Lower lobe of right lung (tissue), 2 donors: ENCODE data around the gene HMMR. TPM values are rescaled to one million over a fixed set of nuclear protein-coding genes. Genes with fewer than 3 reads are reported as not detected.

Experiments
- ATAC-seq, 2 donors: fragments of 200-7000 bp; cut with Tn5 transposase; one replicate each; pipeline ENCODE4 v1.9.1; 2020 to 2022; ENCODE audit warnings: mild to moderate bottlenecking in 2 of 2, moderate library complexity in 2 of 2
- DNase-seq: peaks from one replicate; pipeline ENCODE4 v3.0.0-alpha.2; 2020
- H3K27ac ChIP-seq: fragments of 200-600 bp; one replicate; pipeline ENCODE4 v1.8.0; 2022
- H3K27me3 ChIP-seq: fragments of 200-600 bp; one replicate; pipeline ENCODE4 v1.8.0; 2022; ENCODE audit warnings: low read depth
- H3K36me3 ChIP-seq: fragments of 200-600 bp; one replicate; pipeline ENCODE4 v1.8.0; 2022; ENCODE audit warnings: mild to moderate bottlenecking
- H3K4me1 ChIP-seq: fragments of 200-600 bp; one replicate; pipeline ENCODE4 v1.8.0; 2022
- H3K4me3 ChIP-seq: fragments of 200-600 bp; one replicate; pipeline ENCODE4 v1.8.0; 2022; ENCODE audit warnings: mild to moderate bottlenecking
- H3K9me3 ChIP-seq: fragments of 200-600 bp; one replicate; pipeline ENCODE4 v1.8.0; 2022
- CTCF ChIP-seq: fragments of 200-600 bp; IDR thresholded peaks from one replicate; pipeline ENCODE4 v1.8.0; 2022; ENCODE audit warnings: antibody characterized with exemption, mild to moderate bottlenecking
- intact Hi-C: fragments of 100-400 bp; cut with DNase I; formaldehyde crosslinking; loops from one replicate; pipeline ENCODE4 v1.11.0; 2022
- total RNA-seq: library from RNA; stranded (reverse); fragmentation: NEBNext Ultra II Directional; extraction: Animal tissue kit (Norgen Biotek cat#: 25700); gene quantifications from one replicate; pipeline ENCODE4 v1.2.1, GENCODE V29; 2021
- donor health status: DM: no; HTN: yes; CAD: no; lungs with severe emphysema.

Gene HMMR
- total RNA-seq, 1 donor from 2014 or later: 1.9 TPM

GRCh38 chr5:163540696-163541095 lies 80.3 kb downstream of the HMMR start:
- intact Hi-C loops: no loop called here
- no peak overlapping the region for H3K27ac ChIP-seq
- H3K4me3 ChIP-seq: no peak overlapping the region
- H3K9me3 ChIP-seq: no peaks in the 10 kb centered on the region
- H3K4me1 ChIP-seq: no peaks in the 10 kb centered on the region
- no peak for TF ChIP-seq CTCF
- DNase-seq (no peak), ATAC-seq (no peak)
- H3K36me3 ChIP-seq: no peaks in the 10 kb centered on the region
- no peaks in the 10 kb centered on the region for H3K27me3 ChIP-seq

Other genes starting within 250 kb of the HMMR start
- 88.3 TPM for gene CCNG1, start 23.0 kb upstream of the HMMR start, total RNA-seq
- 18.0 TPM for gene NUDCD2, start 530 bp upstream of the HMMR start, total RNA-seq
- gene MAT2B, start 45.0 kb downstream of the HMMR start, total RNA-seq: 71.7 TPM